Fibroblast of gingiva (primary cell): ENCODE data around the gene MFSD1.

Source experiments
- DNase-seq: peaks from one replicate; pipeline ENCODE4 v3.0.0-alpha.2; 2011; ENCODE audit warnings: low read depth

The MFSD1 gene

GRCh38 chr3:158819282-158819681, 17.4 kb downstream of the MFSD1 start:
- no peak for DNase-seq

DNA sequence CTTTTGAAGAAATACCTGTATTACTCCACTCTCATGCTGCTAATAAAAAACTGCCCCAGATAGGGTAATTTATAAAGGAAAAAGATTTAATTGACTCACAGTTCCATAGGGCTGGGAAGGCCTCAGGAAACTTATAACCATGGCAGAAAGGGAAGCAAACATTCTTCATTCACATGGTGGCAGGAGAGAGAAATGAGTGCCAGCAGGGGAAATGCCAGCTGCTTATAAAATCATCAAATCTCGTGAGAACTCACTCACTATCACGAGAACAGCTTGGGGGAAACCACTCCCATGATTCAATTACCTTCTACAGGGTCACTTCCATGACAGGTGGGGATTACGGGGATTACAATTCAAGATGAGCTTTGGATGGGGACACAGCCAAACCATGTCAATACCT, 18.7 kb downstream of the MFSD1 start:
- no peak for DNase-seq

GRCh38 chr3:158821847-158822246, 20.0 kb downstream of the MFSD1 start:
- no peak for DNase-seq

DNA sequence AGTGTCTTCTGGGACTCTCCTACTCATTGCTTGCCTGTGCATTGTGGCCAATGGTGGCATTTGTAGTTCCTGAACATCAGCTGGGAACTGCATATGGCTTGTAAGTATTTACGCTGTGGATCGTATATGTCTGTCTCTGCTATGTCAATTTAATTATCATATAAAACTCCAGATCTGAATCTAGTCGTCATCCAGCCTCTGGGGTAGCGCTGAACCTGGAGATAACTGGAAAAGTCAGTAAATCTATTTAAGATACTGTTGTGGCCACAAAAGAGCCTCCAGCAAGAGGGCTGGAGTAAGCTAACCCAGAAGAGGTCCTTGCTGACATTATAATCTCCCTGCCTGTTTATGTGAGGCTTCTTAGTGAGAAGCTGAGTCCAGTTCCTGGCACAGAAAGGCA, 21.6 kb downstream of the MFSD1 start:
- no peak for DNase-seq

GRCh38 chr3:158827773-158828172, 25.9 kb downstream of the MFSD1 start:
- no peak for DNase-seq

GRCh38 chr3:158830391-158830790, 28.5 kb downstream of the MFSD1 start:
- DNase-seq = no peak

GRCh38 chr3:158831861-158832260, 30.0 kb downstream of the MFSD1 start:
- DNase-seq = no peak

GRCh38 chr3:158835631-158836030, 33.8 kb downstream of the MFSD1 start:
- no peak for DNase-seq

DNA sequence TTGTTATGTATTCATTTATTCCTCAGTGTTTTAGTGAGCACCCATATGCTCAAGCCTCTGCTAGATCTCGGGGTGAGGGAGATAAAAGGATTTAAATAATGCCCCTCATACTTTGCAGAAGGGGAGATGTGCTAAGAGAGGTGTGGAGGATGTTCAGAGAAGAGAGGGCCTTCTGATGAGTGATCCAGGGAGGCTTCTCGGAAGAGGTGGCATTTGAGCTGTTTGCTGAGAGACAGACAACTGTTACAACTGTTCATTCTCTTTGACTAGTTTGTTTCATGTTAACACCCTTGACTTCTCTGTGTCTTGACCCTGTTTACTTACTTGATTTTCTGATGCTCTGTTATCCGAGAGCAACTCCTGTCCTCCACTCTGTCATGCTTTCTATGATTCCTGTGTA, 34.5 kb downstream of the MFSD1 start:
- no peak for DNase-seq

GRCh38 chr3:158837240-158837639, 35.4 kb downstream of the MFSD1 start:
- no peak for DNase-seq

DNA sequence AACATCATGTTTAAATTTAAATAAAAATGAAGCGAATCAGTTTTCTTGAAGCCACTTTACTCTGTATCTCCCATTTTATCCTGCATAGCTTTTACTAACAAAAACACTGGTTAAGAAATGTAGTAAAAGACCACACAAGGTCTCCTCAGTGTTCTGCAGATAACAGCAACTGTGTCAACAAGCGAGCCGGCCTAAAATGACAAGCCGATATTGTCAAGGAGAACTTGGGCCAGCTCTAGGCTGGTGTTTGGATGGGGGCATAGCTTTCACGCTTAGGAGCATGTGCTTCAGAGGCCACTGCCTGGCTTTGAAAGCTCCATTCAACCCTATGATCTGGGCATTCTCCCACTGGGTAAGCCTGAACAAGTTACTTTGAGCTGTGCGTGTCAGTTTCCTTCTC, 38.1 kb downstream of the MFSD1 start:
- DNase-seq = no peak

DNA sequence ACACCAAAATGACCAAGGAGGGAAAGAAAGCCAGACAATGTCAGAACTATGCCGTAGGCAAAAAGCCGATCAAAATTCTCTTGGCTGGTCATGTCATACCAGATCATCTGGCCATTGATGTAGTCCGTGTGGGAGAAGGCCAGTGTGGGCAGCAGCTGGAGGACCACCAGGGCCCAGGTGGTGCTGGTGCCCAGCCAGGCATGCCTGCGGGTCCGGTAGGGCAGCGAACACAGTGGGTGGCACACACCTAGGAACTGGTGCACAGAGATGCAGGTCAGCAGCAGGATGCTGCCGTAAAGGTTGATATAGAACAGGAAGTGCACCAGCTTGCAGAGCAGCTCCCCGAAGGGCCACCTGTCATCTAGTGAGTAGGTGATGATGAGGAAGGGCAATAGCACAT, 39.5 kb downstream of the MFSD1 start:
- no peak for DNase-seq

DNA sequence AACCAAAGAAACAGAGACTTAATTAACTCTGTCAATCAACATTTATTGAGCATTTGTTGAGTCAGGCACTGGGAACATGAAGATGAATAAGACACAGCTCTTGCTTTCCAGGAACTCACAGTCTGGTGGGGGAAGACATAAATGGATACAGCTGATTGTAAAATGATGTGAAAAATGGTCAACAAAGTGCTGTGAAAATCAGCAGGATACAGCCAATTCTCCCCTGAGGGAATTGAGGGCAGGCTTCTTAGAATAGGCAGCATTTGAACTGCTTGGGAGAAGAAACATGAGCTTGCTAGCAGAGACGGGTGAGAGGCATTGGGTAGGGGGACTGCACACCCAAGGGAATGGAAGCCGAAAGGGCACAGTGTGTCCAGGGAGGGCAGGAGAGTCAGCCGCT, 41.1 kb downstream of the MFSD1 start:
- peak; percentile 6 for DNase-seq

DNA sequence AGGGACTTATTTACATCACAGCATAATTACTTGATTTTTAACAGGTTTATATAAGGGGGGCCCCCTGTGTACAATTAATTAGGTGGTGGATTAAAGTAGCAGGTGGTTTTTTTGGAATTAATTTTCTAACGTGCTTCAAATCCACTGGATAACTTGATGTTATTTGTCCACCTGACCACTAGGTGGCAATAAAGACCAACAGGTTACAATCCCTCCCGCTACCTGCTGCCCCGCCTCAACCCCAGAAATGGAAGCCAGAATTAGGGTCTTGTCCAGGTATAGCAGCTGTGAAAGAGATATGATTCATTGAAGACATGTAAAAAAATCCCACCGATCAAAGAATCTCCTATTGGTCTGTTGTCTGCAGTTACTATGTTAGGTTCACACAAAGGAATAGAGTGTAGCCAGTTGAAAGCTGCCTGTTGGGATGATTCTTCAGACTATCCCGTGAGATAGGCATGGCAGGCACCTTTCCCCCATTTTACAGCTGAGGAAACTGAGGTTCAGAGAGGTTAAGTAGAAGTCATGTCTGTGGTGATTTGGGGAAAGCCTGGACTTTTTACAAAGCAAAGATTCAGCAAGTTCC, 44.0 kb downstream of the MFSD1 start:
- DNase-seq = no peak

DNA sequence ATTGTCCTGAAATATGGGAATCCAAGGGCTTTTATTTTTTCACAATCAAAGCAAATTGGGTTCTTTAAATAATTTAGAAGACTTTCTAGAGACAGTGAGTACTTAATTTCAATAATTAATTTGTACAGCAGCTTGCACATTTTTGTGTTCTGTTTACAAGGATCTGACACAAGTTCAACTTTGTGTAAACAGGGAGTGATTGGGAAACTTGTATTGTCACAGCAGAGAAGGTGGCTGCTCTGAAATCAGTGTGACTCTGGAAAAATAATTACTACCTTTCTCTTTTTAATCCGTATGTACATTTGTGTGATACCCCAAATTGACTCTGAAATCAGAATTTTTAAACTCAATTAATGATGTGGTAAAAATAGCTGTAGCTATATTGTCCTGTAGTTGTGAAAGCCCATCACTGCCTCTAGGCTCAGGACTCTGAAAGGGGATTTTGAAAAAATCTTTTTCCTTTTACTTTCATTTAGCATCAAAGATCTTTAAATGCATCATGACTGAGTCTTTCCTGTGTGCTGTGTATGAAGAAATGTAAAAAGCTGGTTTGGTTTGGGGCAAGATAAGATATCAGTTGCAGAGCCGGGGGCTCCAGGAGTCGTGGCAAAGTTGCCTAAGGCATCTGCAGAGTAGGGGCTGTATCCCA, 45.1 kb downstream of the MFSD1 start:
- DNase-seq = no peak

- no peak for DNase-seq
Observed at GRCh38 chr3:158847452-158847821, 45.6 kb downstream of the MFSD1 start.

- no peak for DNase-seq
Observed at GRCh38 chr3:158847885-158848284, 46.0 kb downstream of the MFSD1 start.

DNA sequence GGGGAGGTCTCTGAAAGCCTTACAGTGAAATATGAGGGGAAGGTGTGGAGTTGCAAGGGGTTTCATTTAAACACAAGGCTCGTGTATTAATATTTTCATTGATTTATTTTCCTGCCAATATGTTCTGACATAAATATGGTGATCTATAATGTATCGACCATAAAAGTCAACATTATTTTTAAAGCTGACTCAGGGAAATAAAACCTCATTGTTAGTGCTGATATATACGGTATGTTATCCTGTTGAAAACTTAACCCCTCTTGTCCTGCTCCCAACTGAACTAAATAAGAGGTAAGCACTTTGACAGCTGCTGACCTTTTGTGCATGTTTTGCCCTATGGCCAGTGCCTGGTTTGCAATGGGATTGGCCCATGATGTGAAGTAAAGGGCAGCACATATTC, 47.9 kb downstream of the MFSD1 start:
- no peak for DNase-seq

- DNase-seq = no peak
Observed at GRCh38 chr3:158859362-158859761, 57.5 kb downstream of the MFSD1 start.

- no peak for DNase-seq
Observed at GRCh38 chr3:158863247-158863646, 61.4 kb downstream of the MFSD1 start.

- no peak for DNase-seq
Observed at GRCh38 chr3:158864492-158864891, 62.6 kb downstream of the MFSD1 start.

DNA sequence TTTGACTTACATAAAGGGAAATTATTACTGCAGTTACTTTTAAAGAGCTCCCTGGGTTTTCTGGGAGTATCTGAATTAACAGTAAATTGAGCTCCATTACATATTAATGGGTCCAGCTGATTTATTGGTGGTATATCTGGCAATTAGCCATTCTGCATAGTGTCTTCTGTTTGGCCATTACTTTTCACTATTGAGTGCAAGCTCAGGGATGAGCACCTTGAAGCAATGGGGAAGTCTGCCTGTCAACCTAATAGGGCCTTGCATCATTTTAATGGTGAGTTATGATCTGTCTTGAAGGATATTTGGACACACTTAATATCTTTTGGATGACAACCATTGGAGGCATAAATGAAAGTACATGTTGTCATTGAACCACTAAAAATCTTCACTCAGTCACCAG, 73.8 kb downstream of the MFSD1 start:
- DNase-seq = no peak
